HG02852 (cell line): ENCODE results near the gene PRKAG2.

Source experiments
- ATAC-seq: cut with Tn5 transposase; IDR thresholded peaks from one replicate; pipeline ENCODE4 v1.9.1; 2021; ENCODE audit warnings: mild to moderate bottlenecking, moderate library complexity; ENCODE audit not compliant: unreplicated experiment

The PRKAG2 gene

GRCh38 chr7:151664268-151664667 is 212.6 kb downstream of the PRKAG2 start:
- no peak for ATAC-seq

- ATAC-seq: no peak
These were observed 213.4 kb downstream of the PRKAG2 start for GRCh38 chr7:151663382-151664100.

- no peak for ATAC-seq
These were observed 214.6 kb downstream of the PRKAG2 start for GRCh38 chr7:151662251-151662826.

GRCh38 chr7:151661587-151661986 is 215.3 kb downstream of the PRKAG2 start:
- no peak for ATAC-seq

GRCh38 chr7:151660141-151660540 is 216.8 kb downstream of the PRKAG2 start:
- no peak for ATAC-seq

GRCh38 chr7:151659219-151659618 is 217.7 kb downstream of the PRKAG2 start:
- ATAC-seq: no peak

GRCh38 chr7:151658778-151659177 is 218.1 kb downstream of the PRKAG2 start:
- ATAC-seq: no peak

GRCh38 chr7:151657173-151657572 is 219.7 kb downstream of the PRKAG2 start:
- ATAC-seq: no peak

GRCh38 chr7:151655555-151655954 is 221.4 kb downstream of the PRKAG2 start:
- no peak for ATAC-seq

- ATAC-seq: no peak
These were observed 224.8 kb downstream of the PRKAG2 start for GRCh38 chr7:151652111-151652510.

- no peak for ATAC-seq
These were observed 226.8 kb downstream of the PRKAG2 start for GRCh38 chr7:151650161-151650560.

GRCh38 chr7:151648429-151648828 is 228.5 kb downstream of the PRKAG2 start:
- ATAC-seq: no peak

GRCh38 chr7:151647874-151648273 is 229.0 kb downstream of the PRKAG2 start:
- ATAC-seq: no peak

GRCh38 chr7:151647006-151647405 is 229.9 kb downstream of the PRKAG2 start:
- ATAC-seq: no peak

- no peak for ATAC-seq
These were observed 231.6 kb downstream of the PRKAG2 start for GRCh38 chr7:151645311-151645710.

- ATAC-seq: no peak
These were observed 232.4 kb downstream of the PRKAG2 start for GRCh38 chr7:151644554-151644953.

GRCh38 chr7:151642746-151643145 is 234.2 kb downstream of the PRKAG2 start:
- no peak for ATAC-seq

GRCh38 chr7:151641587-151641986 is 235.3 kb downstream of the PRKAG2 start:
- ATAC-seq: no peak

GRCh38 chr7:151637781-151638261 is 239.1 kb downstream of the PRKAG2 start:
- no peak for ATAC-seq

- no peak for ATAC-seq
These were observed 242.3 kb downstream of the PRKAG2 start for GRCh38 chr7:151634643-151635042.

GRCh38 chr7:151633516-151633812 is 243.5 kb downstream of the PRKAG2 start:
- ATAC-seq: no peak

GRCh38 chr7:151632750-151633515 is 244.0 kb downstream of the PRKAG2 start:
- ATAC-seq: peak; percentile 54
